Breast epithelium (tissue), 3 donors: Measurements from ENCODE around the gene NOA1.

ENCODE experiments used
- CTCF ChIP-seq, 3 donors: fragments of 450-650 bp; IDR thresholded peaks; one replicate each; pipeline ENCODE4 v1.5.1; 2016 to 2017; ENCODE audit warnings: antibody characterized with exemption in 3 of 3, mild to moderate bottlenecking in 3 of 3, moderate library complexity in 3 of 3
- POLR2A ChIP-seq: fragments of 450-650 bp; IDR thresholded peaks from one replicate; pipeline ENCODE4 v1.6.1; 2016; ENCODE audit warnings: antibody characterized with exemption, mild to moderate bottlenecking, moderate library complexity
- POLR2AphosphoS5 ChIP-seq, 3 donors: sonication (generic); formaldehyde crosslinking; IDR thresholded peaks; one replicate each; pipeline ENCODE4 v1.6.1; 2017; ENCODE audit warnings: antibody characterized with exemption in 3 of 3

- TF ChIP-seq POLR2AphosphoS5 (IDR thresholded peaks at IDR 0.05), result no peak
- TF ChIP-seq POLR2A, result no peak
- no peak for TF ChIP-seq CTCF (IDR thresholded peaks at IDR 0.05)
Measured at GRCh38 chr4:56981795-56982201, 4.4 kb upstream of the NOA1 start.
